K562 (cell line): ENCODE results near the gene FUCA1. TPM values are rescaled to one million over a fixed set of nuclear protein-coding genes. Genes with fewer than 3 reads are reported as not detected.

ENCODE experiments used
- ATAC-seq: fragments of 200-7000 bp; cut with Tn5 transposase; 3 replicates; pipeline ENCODE4 v1.9.1; 2020; ENCODE audit warnings: moderate library complexity
- BruUV-seq: library from RNA; stranded (reverse); fragments of 400-500 nt; replicated peaks from 2 replicates; lab custom pipeline; 2021; lab: Mats Ljungman, UMichigan
- CTCF ChIA-PET: fragments of 300-600 bp; formaldehyde crosslinking; extraction: SDS; loops from one replicate; lab custom pipeline; 2021; ENCODE audit warnings: low intra/inter-chr PET ratio; lab: Yijun Ruan, JAX
- POLR2A ChIA-PET: fragments of 300-600, 350-650 bp; sonication (Branson Sonifier 250); formaldehyde crosslinking; extraction: SDS; loops from one replicate; lab custom pipeline; 2021; ENCODE audit warnings: antibody characterized with exemption, inconsistent platforms; lab: Yijun Ruan, JAX
- DNase-seq, 4 experiments: peaks; one replicate each; pipeline versions ENCODE4 v3.0.0 to v3.0.0-alpha.2; 2011 to 2018; ENCODE audit warnings: low spot score in 3 of 4, mixed read lengths in 3 of 4; ENCODE audit errors: extremely low read depth in 1 of 4
- FAIRE-seq: peaks from 2 replicates; lab custom pipeline; 2011; peaks lifted over from hg19 to GRCh38; lab: Jason Lieb, UNC
- H2AFZ ChIP-seq: 2 replicates; pipeline ENCODE4 v1.6.0; 2011; ENCODE audit warnings: low read depth, low read length, control low read depth, inconsistent platforms
- H3K27ac ChIP-seq: fragments of 200-600 bp; 3 replicates; pipeline ENCODE4 v1.8.0; 2011; ENCODE audit warnings: low read depth, mild to moderate bottlenecking, control low read depth, inconsistent platforms, low read length, moderate library complexity, mixed read lengths; ENCODE audit errors: extremely low read depth
- H3K27me3 ChIP-seq, 2 experiments: fragments of 300-600 bp in 1 of 2; 2 replicates in 1 of 2; 3 replicates in 1 of 2; pipeline versions ENCODE4 v1.6.0 to v1.8.0; 2011; ENCODE audit warnings: inconsistent platforms in 2 of 2, low read length in 2 of 2, mild to moderate bottlenecking in 1 of 2, mixed read lengths in 1 of 2, moderate library complexity in 1 of 2; ENCODE audit not compliant: control insufficient read depth in 2 of 2, insufficient read depth in 2 of 2
- H3K36me3 ChIP-seq: fragments of 300-600 bp; 3 replicates; pipeline ENCODE4 v1.8.0; 2011; ENCODE audit warnings: mild to moderate bottlenecking, low read length, inconsistent platforms; ENCODE audit not compliant: control insufficient read depth, insufficient read depth
- H3K4me1 ChIP-seq, 2 experiments: fragments of 200-600 bp in 1 of 2; replicated peaks in 1 of 2; 2 replicates in 1 of 2; 3 replicates in 1 of 2; pipeline versions ENCODE4 v1.5.1 to v1.8.0; 2011; ENCODE audit warnings: inconsistent platforms in 2 of 2, low read length in 2 of 2, mild to moderate bottlenecking in 1 of 2, mixed read lengths in 1 of 2, moderate library complexity in 1 of 2; ENCODE audit not compliant: control insufficient read depth in 2 of 2, insufficient read depth in 2 of 2
- H3K4me2 ChIP-seq: 2 replicates; pipeline ENCODE4 v1.6.1; 2011; ENCODE audit warnings: low read length, control low read depth, inconsistent platforms, mixed read lengths; ENCODE audit not compliant: insufficient read depth
- H3K4me3 ChIP-seq: fragments of 200-600 bp; sonication (generic), shearing (Covaris generic); 2 replicates; pipeline ENCODE4 v1.5.1; 2016; ENCODE audit warnings: control low read depth, inconsistent platforms
- H3K79me2 ChIP-seq: fragments of 200-600 bp; 3 replicates; pipeline ENCODE4 v1.8.0; 2011; ENCODE audit warnings: low read length, inconsistent platforms; ENCODE audit not compliant: control insufficient read depth, insufficient read depth
- H3K9ac ChIP-seq, 2 experiments: 2 replicates each; pipeline versions ENCODE4 v1.6.0 to v1.6.1; 2011; ENCODE audit warnings: low read depth in 2 of 2, low read length in 2 of 2, control low read depth in 1 of 2, inconsistent platforms in 1 of 2, mild to moderate bottlenecking in 1 of 2, mixed read lengths in 1 of 2; ENCODE audit not compliant: insufficient read depth in 1 of 2
- H3K9me1 ChIP-seq: one replicate; pipeline ENCODE4 v1.6.0; 2011; ENCODE audit warnings: inconsistent platforms, mild to moderate bottlenecking, low read length, moderate library complexity; ENCODE audit not compliant: control insufficient read depth, insufficient read depth
- H3K9me3 ChIP-seq: replicated peaks from 2 replicates; pipeline ENCODE4 v1.5.1; 2011; ENCODE audit warnings: low read depth, low read length, inconsistent platforms; ENCODE audit not compliant: control insufficient read depth, insufficient read depth
- H4K20me1 ChIP-seq: replicated peaks from 2 replicates; pipeline ENCODE4 v1.6.1; 2011; ENCODE audit warnings: low read length, inconsistent platforms, mixed read lengths; ENCODE audit not compliant: control insufficient read depth, insufficient read depth
- C11orf30 ChIP-seq: fragments of 450-650 bp; IDR thresholded peaks from 2 replicates; pipeline ENCODE4 v1.6.1; 2016; ENCODE audit warnings: low read depth, mild to moderate bottlenecking
- CEBPG ChIP-seq, 3 experiments: fragments of 200-800 bp in 1 of 3; sonication (Bioruptor generic) in 1 of 3; sonication (generic) in 1 of 3; formaldehyde crosslinking in 1 of 3; IDR thresholded peaks in 2 of 3; conservative IDR thresholded peaks in 1 of 3; 2 replicates each; pipeline versions ENCODE4 v1.6.1 to v1.8.0; 2016 to 2022; ENCODE audit warnings: missing compliant biosample characterization in 2 of 3, missing genetic modification characterization in 2 of 3, mild to moderate bottlenecking in 1 of 3, missing genetic modification reagents in 1 of 3
- CHD4 ChIP-seq: fragments of 200-600 bp; sonication (generic); IDR thresholded peaks from 3 replicates; pipeline ENCODE4 v1.6.1; 2012; ENCODE audit warnings: low read depth, mild to moderate bottlenecking, mixed read lengths, low read length, inconsistent platforms; ENCODE audit not compliant: insufficient read depth, insufficient replicate concordance, poor library complexity, severe bottlenecking
- CTBP1 ChIP-seq: fragments of 450-650 bp; IDR thresholded peaks from 2 replicates; pipeline ENCODE4 v1.6.1; 2016; ENCODE audit warnings: borderline replicate concordance
- FOXJ3 ChIP-seq: sonication (generic); formaldehyde crosslinking; IDR thresholded peaks from 2 replicates; pipeline ENCODE4 v1.4.0; 2020; ENCODE audit warnings: mild to moderate bottlenecking, missing genetic modification reagents
- FOXK2 ChIP-seq, 2 experiments: fragments of 450-650 bp; IDR thresholded peaks in 1 of 2; conservative IDR thresholded peaks in 1 of 2; 2 replicates each; pipeline ENCODE4 v1.6.1; 2016; ENCODE audit warnings: low read depth in 2 of 2, mild to moderate bottlenecking in 1 of 2
- HDAC2 ChIP-seq: fragments of 450-650 bp; IDR thresholded peaks from 2 replicates; pipeline ENCODE4 v1.6.1; 2016; ENCODE audit warnings: mild to moderate bottlenecking
- JUND ChIP-seq, 2 experiments: IDR thresholded peaks; 2 replicates in 1 of 2; 3 replicates in 1 of 2; pipeline ENCODE4 v1.6.1; 2011; ENCODE audit warnings: borderline replicate concordance in 2 of 2, low read depth in 2 of 2, low read length in 2 of 2, improper control_type of control experiment in 1 of 2, missing biosample characterization in 1 of 2, missing genetic modification characterization in 1 of 2, missing genetic modification reagents in 1 of 2
- L3MBTL2 ChIP-seq: fragments of 450-650 bp; IDR thresholded peaks from 2 replicates; pipeline ENCODE4 v1.6.1; 2016; ENCODE audit warnings: mild to moderate bottlenecking, moderate library complexity
- NFE2L1 ChIP-seq: fragments of 450-650 bp; IDR thresholded peaks from 2 replicates; pipeline ENCODE4 v1.6.1; 2016; ENCODE audit warnings: missing genetic modification characterization, low read depth, mild to moderate bottlenecking, missing compliant biosample characterization, moderate library complexity, borderline replicate concordance
- PHF20 ChIP-seq: fragments of 450-650 bp; IDR thresholded peaks from 2 replicates; pipeline ENCODE4 v1.6.1; 2018; ENCODE audit not compliant: partially characterized antibody
- PRDM10 ChIP-seq: fragments of 450-650 bp; IDR thresholded peaks from 2 replicates; pipeline ENCODE4 v1.6.1; 2018; ENCODE audit not compliant: partially characterized antibody
- PTTG1 ChIP-seq: fragments of 450-650 bp; IDR thresholded peaks from 2 replicates; pipeline ENCODE4 v1.6.1; 2016; ENCODE audit warnings: low read depth, mild to moderate bottlenecking, missing genetic modification characterization, missing compliant biosample characterization
- RNF2 ChIP-seq: sonication (generic); IDR thresholded peaks from 2 replicates; pipeline ENCODE4 v1.6.1; 2016
- SPI1 ChIP-seq: IDR thresholded peaks from 2 replicates; pipeline ENCODE4 v1.6.1; 2011; ENCODE audit warnings: low read depth, low read length, control low read depth, borderline replicate concordance
- ZNF75A ChIP-seq: fragments of 450-650 bp; formaldehyde crosslinking; IDR thresholded peaks from 2 replicates; pipeline ENCODE4 v1.4.0; 2020; ENCODE audit warnings: mild to moderate bottlenecking
- ZSCAN29 ChIP-seq: fragments of 450-650 bp; IDR thresholded peaks from 2 replicates; pipeline ENCODE4 v1.6.1; 2017
- WGBS: fragments of 100-300 bp; shearing (Covaris generic); methylation state at CpG from one replicate; pipeline ENCODE4 v1.1.6; 2016; ENCODE audit warnings: low coverage, mixed read lengths; ENCODE audit not compliant: insufficient coverage; ENCODE audit errors: missing lambda C conversion rate; 5-methylcytosine and 5-hydroxymethylcytosine counted together
- in situ Hi-C: fragments of 300-500 bp; cut with MboI; formaldehyde crosslinking; loops from 4 replicates; pipeline ENCODE4 v1.15.0; 2018; ENCODE audit warnings: inconsistent platforms, mixed read lengths
- intact Hi-C: fragments of 100-400 bp; cut with micrococcal nuclease; formaldehyde crosslinking; loops from 2 replicates; pipeline ENCODE4 v1.14.2; 2022
- polyA plus RNA-seq, 8 experiments: library from polyadenylated mRNA; depleted of rRNA in 4 of 8; stranded (reverse) in 5 of 8; unstranded in 3 of 8; fragments of >200 nt; fragmentation: Nextera tagmentation in 2 of 8; fragmentation: Illumina TruSeq in 1 of 8; extraction: Ambion mirVana in 2 of 8; extraction: Trizol in 1 of 8; gene quantifications; 2 replicates each; pipeline versions ENCODE4 v1.2.1 to v1.2.3, GENCODE V29; 2011 to 2014; ENCODE audit warnings: inconsistent platforms in 1 of 8, missing spikeins in 1 of 8
- total RNA-seq, 7 experiments: library from RNA; depleted of rRNA in 6 of 7; stranded (reverse); fragments of >200 nt in 6 of 7; fragmentation: Illumina TruSeq in 2 of 7; extraction: Trizol in 2 of 7; gene quantifications; 2 replicates each; pipeline versions ENCODE4 v1.2.1 to v1.2.3, GENCODE V29; 2011 to 2021; ENCODE audit warnings: low replicate concordance in 1 of 7

FUCA1 gene
- total and polyA plus RNA-seq, 9 of the 15 experiments (the other 6 are each of a cell fraction or from before 2014, with no cell fraction given), result 7.0 to 20.5 (median 13.5) TPM

- peak; percentile 68 for ATAC-seq
- H3K9ac ChIP-seq, result peak overlapping the region; percentile 11 to 76; a peak in 2 of 4 replicates
- FAIRE-seq, result no peak
- H3K79me2 ChIP-seq, result no peaks in the 10 kb centered on the region
- in situ Hi-C loops (loop anchor here (5.0 kb wide), 1 partner anchor 101 kb away; no protein-coding TSS in a partner anchor), intact Hi-C loops (no loop called here)
- peak overlapping the region; percentile 69 for H2AFZ ChIP-seq
- H3K27me3 ChIP-seq, result no peaks in the 10 kb centered on the region
- H3K27ac ChIP-seq, result no peak overlapping the region
- H3K36me3 ChIP-seq, result no peaks in the 10 kb centered on the region
- BruUV-seq, result no TSS peak
- no peaks in the 10 kb centered on the region for H3K9me1 ChIP-seq
- ChIA-PET POLR2A (interaction anchor here (0.6 to 1.8 kb wide), 3 partner anchors 129 to 145 kb away, joined by 3 to 8 read pairs (median 3); partner anchors contain the start of gene PITHD1), CTCF (no interaction called here)
- no peaks in the 10 kb centered on the region for H3K9me3 ChIP-seq
- no peak overlapping the region for H3K4me2 ChIP-seq
- H3K4me1 ChIP-seq, result peaks cover 24 to 33% of the 10 kb centered on the region in 2 experiments
- H3K4me3 ChIP-seq, result no peak overlapping the region
- H4K20me1 ChIP-seq, result no peaks in the 10 kb centered on the region
- peak; percentile 38 to 56 (median 49) for DNase-seq
- WGBS, result 25% methylated on average over 8 of the region's 9 CpGs
- peak; percentile 51; the same call in 1 of the 2 replicates for TF ChIP-seq SPI1
- no peak for TF ChIP-seq C11orf30
- peak; percentile 89 for TF ChIP-seq CHD4
- 0 out of 2 replicates have a peak, but pooled peaks have one; percentile 6 for TF ChIP-seq CEBPG (CRISPR knock-in tag; IDR thresholded peaks at IDR 0.05)
- TF ChIP-seq CEBPG (tag; conservative IDR thresholded peaks at IDR 0.05 in 1 of 2, IDR thresholded peaks at IDR 0.05 in 1 of 2), result no peak
- no peak for TF ChIP-seq NFE2L1 (tag)
- TF ChIP-seq FOXK2 (conservative IDR thresholded peaks at IDR 0.05 in 1 of 2, IDR thresholded peaks at IDR 0.05 in 1 of 2; ENCODE audit: low read depth in 2 of 2), result peak in 1 of 2 experiments; percentile 77; a peak in 2 of 4 replicates
- TF ChIP-seq CTBP1, result 0 out of 2 replicates have a peak, but pooled peaks have one; percentile 6
- peak; percentile 25; the same call in 1 of the 2 replicates for TF ChIP-seq L3MBTL2
- TF ChIP-seq ZNF75A, result 0 out of 2 replicates have a peak, but pooled peaks have one; percentile 46
- peak; percentile 39 for TF ChIP-seq PHF20
- 0 out of 2 replicates have a peak, but pooled peaks have one; percentile 13 for TF ChIP-seq JUND (IDR thresholded peaks at IDR 0.05; ENCODE audit: borderline replicate concordance, low read depth, low read length)
- no peak for TF ChIP-seq JUND (tag; IDR thresholded peaks at IDR 0.05; ENCODE audit: borderline replicate concordance, low read depth, low read length)
- TF ChIP-seq PTTG1 (tag), result no peak
- TF ChIP-seq PRDM10, result peak; percentile 98
- no peak for TF ChIP-seq FOXJ3 (CRISPR knock-in tag)
- TF ChIP-seq HDAC2, result peak; percentile 72
- TF ChIP-seq RNF2, result peak; percentile 52; the same call in 1 of the 2 replicates
- no peak for TF ChIP-seq ZSCAN29
These were observed 40.6 kb upstream of the FUCA1 start for GRCh38 chr1:23908453-23909341.
